GM19328 (cell line): Measurements from ENCODE around the gene GBA2.

Experiments used
- ATAC-seq: cut with Tn5 transposase; IDR thresholded peaks from one replicate; pipeline ENCODE4 v1.9.1; 2021; ENCODE audit warnings: mild to moderate bottlenecking, moderate library complexity; ENCODE audit not compliant: unreplicated experiment

Gene GBA2

DNA sequence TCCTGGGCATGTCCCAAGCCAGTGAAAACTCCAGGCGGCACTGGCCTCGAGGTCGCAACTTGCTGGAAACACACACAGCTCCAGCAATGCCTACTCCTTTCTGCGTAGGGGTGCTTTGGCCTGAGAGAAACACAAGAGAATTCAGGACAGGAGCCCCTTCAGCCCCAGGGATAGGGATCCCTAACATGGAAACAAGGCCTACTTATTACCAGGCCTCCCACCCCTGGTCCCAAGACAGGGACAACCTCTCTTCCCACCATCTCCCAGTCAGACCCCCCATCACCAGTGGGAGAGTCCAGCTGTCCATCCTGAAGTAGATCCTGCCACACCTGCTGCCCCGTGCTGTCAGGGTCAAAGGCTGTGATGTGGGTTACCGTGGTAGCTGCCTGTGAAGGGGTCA, 8.8 kb downstream of the GBA2 start:
- ATAC-seq: no peak

- ATAC-seq: no peak
These were observed 10.1 kb downstream of the GBA2 start for GRCh38 chr9:35738924-35739323.

GRCh38 chr9:35738186-35738585, 10.8 kb downstream of the GBA2 start:
- ATAC-seq: no peak

- ATAC-seq: no peak
These were observed 11.9 kb downstream of the GBA2 start for GRCh38 chr9:35737143-35737542.

GRCh38 chr9:35736201-35736633, 12.8 kb downstream of the GBA2 start:
- ATAC-seq: no peak

- no peak for ATAC-seq
These were observed 14.9 kb downstream of the GBA2 start for GRCh38 chr9:35734096-35734495.

- no peak for ATAC-seq
These were observed 16.1 kb downstream of the GBA2 start for GRCh38 chr9:35732800-35733541.

- ATAC-seq: peak; percentile 80
These were observed 16.7 kb downstream of the GBA2 start, which contains the start of the genes CREB3 and TLN1 for GRCh38 chr9:35732185-35732799. CREB3 (plus strand) TSS chr9:35732666; CDS start chr9:35732773, 107 bp downstream. TLN1 (minus strand) TSS chr9:35732195; CDS start chr9:35725694, 6,501 bp downstream.

DNA sequence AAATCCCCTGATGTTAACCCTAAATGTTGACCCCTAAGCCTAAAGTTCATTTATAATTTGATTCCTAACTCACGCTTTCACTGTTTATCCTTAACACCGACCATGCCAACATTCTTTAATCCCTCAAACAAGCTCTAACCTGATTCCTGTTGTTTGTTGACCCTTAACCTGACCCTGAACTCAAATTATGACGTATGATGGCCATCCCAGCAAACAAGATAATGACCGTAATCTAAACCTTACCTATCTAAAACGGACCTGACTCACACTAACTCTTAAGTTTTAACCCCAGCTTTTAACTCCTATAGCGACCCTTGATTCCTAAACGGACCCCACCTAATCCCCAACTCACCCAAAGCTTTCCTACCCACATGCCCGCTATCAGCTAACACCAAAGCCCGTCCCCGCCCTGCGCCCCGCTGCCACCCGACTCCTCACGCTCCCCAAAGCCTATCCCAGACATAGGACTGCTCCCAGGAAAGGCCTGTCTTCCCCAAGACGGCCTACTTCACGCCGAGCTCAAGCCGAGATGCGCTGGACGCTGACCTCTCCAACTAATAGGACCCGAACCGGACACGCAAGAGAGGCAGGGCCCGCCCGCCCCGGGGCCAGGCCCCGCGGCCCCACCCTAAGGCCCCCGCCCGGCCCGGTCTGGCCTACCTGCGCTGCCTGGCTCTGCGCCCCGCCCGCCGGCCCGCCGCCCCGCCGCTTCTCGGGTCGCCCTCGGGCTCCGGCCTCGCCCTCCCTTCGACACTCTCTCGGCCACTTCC, 17.4 kb downstream of the GBA2 start:
- no peak for ATAC-seq

DNA sequence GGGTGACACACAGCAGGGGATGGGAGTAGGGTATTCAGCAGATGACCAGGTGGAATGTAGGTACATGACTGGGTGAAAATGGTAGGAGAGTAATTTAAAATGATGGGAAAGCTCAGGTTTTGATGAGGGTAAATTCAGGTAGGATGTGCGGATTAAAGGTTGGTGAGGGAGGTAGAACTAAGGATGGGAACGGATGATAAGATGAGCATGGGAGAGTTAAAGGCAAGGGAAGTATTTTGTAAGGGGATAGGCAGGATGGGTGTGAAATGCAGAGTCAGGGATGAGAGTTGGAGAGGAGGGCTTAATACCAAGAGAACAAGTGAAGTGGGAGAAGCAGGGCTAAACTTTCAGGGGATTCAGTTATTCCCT, 18.6 kb downstream of the GBA2 start:
- no peak for ATAC-seq

DNA sequence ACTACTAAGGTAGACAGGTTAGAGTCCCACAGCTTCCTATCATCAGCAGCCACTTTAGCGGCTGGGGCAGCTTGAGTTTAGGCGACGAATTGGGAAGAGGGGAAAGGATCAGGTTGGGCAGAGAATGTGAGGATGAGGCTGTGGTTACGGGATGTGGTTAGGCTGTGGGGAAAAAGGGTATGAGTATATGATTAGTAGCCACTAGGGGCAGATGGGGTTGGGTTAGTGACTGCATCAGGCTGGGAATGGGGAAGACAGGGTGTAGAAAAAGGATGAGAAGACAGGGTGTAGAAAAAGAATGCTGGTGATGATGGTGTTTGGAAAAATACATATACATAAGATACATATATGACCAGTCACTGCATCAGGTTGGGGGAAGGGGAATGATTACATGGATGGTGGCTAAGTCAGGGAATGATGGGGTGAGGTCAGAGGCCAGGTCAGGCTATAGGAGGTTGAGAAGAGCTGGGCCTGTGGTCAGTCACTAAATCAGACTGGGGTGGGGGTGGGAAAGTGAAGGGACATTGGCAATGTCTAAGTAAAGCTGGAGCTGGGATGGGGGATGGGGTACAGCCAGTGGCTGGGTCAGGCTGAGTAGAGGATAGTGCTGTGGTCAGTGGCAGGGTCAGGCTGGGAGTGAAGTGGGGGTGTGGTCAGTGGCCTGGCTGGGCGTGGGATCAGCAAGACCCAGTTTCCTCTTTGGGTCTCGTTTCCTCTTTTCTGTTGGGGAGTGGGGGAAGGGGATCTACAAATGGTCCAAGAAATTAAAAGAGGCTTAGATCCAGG, 19.1 kb downstream of the GBA2 start:
- ATAC-seq: no peak

GRCh38 chr9:35729101-35729500, 19.9 kb downstream of the GBA2 start:
- no peak for ATAC-seq

DNA sequence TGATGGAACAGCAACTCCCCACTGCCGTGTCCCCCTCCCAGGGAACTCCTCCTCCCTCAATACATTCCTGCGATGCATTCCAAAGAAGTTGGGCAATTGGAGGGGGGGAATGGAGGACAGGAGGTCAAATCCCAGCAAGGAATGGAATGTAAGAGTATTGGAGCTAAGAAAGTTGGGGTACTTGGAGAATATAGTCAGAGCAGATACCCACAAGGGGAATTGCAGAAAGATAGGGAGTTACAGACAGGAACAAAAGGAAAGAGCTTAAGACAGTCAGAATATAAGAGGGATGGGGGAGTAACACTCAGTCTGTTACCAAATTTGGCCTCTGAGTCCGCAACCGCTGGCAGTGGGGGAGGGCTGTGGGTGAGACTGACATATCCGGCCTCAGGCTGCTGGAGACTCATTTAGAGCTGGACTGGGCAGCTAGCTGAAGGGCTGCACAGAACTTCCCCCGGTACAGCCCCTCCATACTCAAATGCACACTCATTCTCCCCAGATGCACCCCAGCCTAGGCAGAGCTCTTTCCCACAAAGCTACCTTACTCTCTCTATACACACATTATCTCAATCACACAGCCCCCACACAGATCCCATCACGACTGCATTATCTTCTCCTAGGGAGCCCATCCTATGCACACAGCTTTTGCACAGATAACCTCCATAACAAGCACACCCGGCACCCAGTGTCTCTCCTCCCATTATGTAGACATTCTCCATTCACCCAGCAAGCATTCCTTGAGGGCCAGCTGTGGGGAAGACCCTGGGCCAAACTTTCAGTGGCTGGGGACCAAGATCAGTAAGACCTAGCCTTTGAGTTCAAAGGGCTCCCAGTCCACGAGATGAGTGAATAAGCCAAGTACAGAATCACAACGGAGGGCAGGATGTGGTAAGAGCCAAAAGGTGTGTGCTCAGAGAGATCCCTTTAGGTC, 20.7 kb downstream of the GBA2 start:
- no peak for ATAC-seq

GRCh38 chr9:35727676-35728040, 21.4 kb downstream of the GBA2 start:
- ATAC-seq: no peak

- ATAC-seq: no peak
These were observed 22.1 kb downstream of the GBA2 start for GRCh38 chr9:35726931-35727330.

DNA sequence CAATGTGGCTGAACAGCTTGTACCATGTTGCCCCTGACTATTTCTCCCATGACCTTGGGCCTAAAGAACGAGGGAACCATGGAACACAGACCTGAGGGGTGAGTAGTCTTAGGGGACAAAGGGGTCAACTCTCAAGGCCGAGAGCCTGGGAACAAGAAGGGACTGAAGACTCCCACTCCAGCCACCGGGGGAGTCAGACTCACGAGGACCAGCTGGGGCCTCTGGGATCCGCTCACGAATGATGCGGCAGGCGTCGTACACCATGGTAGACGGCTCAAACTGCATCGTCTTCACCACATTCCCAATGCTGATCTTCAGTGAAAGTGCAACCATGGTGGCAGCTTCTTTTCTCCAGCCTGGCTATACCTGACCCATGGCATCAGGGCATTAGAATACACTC, 23.7 kb downstream of the GBA2 start:
- ATAC-seq: no peak

DNA sequence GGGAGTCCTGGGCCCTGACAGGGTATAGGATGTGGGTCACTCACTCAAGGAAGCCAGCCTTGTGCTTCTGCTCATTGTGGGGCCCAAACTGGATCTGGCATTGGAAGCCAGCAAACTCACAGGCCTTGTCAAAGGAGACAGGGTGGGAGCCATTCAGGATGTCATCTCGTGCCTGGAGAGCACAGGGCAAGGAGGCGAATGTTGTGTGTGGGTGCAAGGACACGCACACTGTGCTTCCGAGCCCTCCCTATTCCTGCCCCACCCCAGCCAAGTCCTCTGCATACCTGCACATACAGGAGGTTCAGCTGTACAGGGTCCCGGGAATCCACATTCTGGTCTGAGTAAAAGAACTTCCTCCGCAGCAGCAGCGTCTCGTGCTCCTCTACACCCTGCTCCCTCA, 25.1 kb downstream of the GBA2 start:
- no peak for ATAC-seq

DNA sequence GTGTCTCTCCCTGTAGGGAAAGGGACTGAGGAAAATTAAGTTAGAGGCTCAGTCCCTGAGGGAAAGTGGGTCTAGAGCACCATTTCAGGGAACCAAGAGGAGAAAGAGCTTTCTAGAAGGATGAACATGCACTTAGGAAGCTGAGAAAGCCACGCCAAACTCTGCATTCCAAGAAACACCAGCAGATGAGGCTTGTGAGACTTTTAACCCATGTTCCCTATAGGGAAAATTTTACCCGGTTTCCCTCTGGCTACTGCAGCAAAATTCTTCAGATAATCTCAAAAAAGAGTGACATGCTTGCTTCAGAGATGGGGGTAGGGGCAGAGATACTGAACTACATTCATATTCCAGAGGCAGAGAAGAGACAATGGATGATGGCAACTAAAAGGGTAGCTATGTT, 25.6 kb downstream of the GBA2 start:
- no peak for ATAC-seq

- ATAC-seq: no peak
These were observed 29.5 kb downstream of the GBA2 start for GRCh38 chr9:35719546-35719945.
